HS-5 (cell line): ENCODE data around the gene HSD3B2.

ENCODE experiments used
- DNase-seq: peaks from one replicate; pipeline ENCODE4 v3.0.0-alpha.2; 2012; ENCODE audit warnings: low read depth

The HSD3B2 gene

GRCh38 chr1:119397986-119398385 lies 17.0 kb upstream of the HSD3B2 start:
- no peak for DNase-seq

GRCh38 chr1:119404736-119405135 lies 10.2 kb upstream of the HSD3B2 start:
- DNase-seq = no peak

DNA sequence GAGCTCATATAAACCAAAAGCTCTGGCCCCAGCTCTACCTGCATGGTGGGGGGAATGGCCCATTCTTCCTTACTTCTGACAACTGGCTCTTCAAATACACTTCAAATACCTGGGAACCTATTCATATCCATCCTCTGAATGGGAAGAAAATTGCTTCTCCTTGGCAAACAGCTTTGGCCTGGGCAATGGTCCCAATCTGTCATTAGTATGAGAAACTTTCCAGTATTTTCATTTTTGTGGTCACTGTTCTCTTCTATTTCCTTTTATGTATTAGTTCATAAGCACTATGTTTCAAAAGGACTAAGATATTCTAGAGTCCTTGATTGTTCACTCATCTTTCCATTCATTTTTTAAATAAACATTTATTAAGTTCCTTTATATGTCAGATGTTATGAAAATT lies 5.2 kb upstream of the HSD3B2 start:
- DNase-seq = peak; percentile 4

DNA sequence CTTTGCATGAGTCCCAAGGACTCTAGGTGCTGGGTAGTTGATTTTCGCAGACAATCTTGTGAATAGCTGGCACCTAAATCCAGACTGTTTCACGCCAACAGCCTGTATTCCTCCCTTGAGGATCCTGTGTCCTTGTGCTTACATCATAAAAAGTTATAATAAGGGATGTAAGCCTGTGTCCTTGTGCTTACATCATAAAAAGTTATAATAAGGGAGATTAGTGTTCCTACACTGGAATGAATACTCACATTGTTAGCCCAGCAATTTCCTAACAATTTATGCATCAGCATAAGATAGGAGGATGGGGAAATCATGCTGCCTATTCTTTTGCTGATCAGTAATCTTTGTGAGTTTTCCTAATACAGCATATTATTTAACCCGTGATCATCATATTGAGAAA lies 4.0 kb upstream of the HSD3B2 start:
- no peak for DNase-seq

- DNase-seq = no peak
Observed at GRCh38 chr1:119416006-119416640, 1.2 kb downstream of the HSD3B2 start.

GRCh38 chr1:119419109-119419508 lies 4.2 kb downstream of the HSD3B2 start:
- DNase-seq = no peak

- DNase-seq = no peak
Observed at GRCh38 chr1:119420638-119421037, 5.7 kb downstream of the HSD3B2 start.

DNA sequence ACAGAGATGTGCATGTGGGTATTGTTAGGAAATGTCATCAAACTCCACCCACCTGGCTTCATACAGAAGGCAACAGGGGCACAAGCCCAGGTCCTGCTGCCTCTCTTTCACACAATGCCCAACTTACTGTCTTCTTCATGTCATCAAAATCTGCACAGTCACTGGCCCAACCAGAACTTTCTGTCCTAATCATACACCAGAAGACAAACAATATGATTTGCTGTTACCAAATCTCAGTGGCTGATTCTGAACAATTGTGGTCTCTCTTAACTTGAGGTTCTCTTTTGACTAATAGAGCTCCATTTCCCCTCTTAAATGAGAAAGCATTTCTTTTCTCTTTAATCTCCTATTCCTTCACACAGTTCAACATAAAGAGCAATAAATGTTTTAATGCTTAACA lies 7.7 kb downstream of the HSD3B2 start:
- no peak for DNase-seq

GRCh38 chr1:119428991-119429390 lies 14.0 kb downstream of the HSD3B2 start:
- no peak for DNase-seq

DNA sequence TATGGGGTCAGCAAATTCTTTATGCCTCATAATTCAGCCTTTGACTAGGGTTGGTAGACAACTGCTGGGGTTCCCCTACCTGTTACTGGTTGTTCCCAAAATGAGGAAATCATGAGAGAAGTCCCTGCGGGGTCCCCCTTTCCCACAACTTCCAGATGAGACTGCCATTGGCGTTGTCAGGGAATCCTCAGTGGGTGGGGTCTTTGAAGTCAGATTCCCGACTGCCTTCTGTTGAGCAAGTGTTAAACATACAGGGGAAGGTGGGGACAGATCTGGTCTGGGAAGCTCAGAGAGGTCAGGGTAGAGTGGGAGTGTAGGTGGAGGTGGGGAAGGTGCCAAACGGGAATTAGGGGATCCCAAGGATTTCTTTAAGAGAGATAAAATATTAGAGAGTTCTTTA lies 14.7 kb downstream of the HSD3B2 start:
- DNase-seq = no peak

- DNase-seq = no peak
Observed at GRCh38 chr1:119430486-119430885, 15.5 kb downstream of the HSD3B2 start.

GRCh38 chr1:119431836-119432235 lies 16.9 kb downstream of the HSD3B2 start:
- DNase-seq = no peak

GRCh38 chr1:119435052-119435451 lies 20.1 kb downstream of the HSD3B2 start:
- DNase-seq = peak; percentile 24

- no peak for DNase-seq
Observed at GRCh38 chr1:119438761-119439160, 23.8 kb downstream of the HSD3B2 start.

DNA sequence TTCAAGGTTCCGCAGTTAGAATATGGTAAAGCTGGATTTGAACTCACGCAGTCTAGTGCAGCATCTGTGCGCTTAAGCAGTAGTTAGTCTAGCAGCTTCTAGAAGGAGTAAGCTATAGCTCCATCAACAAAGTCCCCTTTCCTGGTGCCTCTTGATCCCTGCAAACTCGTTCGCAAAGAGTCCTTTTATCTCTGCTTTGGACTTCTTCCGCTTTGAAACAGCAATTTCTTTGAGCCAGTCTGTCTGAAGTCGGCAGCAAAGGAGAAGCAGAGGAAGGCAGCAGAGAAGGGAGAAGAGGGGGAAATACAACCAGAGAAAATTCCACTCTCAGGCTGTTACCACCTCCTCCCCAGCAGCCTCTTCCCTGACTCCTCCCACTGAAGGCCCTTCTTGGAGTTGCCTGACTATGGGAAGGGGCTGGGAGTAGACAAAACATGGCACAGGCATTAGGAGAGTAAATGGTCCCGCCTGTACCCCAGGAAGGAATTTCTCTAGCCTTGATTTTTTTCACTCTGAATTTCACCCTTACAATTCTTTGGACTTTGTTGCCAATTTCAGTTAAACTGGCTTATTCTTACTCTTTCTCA lies 25.9 kb downstream of the HSD3B2 start:
- no peak for DNase-seq

- no peak for DNase-seq
Observed at GRCh38 chr1:119442756-119443155, 27.8 kb downstream of the HSD3B2 start.

DNA sequence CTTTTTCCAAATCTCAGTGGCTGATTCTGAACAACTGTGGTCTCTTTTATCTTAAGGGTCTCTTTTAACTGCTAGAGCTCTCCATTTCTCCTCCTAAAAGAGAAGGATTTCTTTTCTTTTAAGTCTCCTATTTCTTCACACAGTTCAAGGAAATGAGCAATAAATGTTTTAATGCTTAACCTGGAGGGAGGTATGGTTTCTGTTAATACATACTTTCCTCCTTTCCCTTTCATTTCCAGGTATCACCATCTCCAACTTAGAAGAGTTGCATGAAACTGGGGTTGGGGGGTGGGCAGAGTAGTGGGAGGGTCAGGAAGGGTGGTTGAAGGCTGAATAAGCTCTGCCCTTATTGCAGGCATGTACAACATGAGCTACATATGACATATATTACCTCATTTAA lies 31.4 kb downstream of the HSD3B2 start:
- DNase-seq = no peak

GRCh38 chr1:119447344-119448126 lies 32.6 kb downstream of the HSD3B2 start:
- no peak for DNase-seq

DNA sequence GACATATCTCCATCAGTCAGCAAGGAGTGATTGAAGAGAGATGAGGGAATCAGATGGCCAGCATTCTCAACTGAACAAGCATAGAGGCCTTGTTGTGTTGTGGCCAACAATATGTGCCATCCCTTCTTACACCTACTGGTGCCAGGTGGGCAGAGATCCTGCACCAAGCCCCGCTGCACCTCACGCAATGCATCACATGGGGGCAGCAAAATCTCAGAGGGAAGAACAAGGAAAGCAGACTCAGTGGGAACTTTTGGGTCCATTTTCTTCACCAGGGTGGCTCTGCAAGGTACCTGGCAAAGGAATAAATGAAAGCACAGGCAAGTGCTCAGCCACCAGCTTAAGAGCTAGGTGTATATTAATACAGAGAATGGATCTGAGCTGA lies 33.2 kb downstream of the HSD3B2 start:
- DNase-seq = no peak

DNA sequence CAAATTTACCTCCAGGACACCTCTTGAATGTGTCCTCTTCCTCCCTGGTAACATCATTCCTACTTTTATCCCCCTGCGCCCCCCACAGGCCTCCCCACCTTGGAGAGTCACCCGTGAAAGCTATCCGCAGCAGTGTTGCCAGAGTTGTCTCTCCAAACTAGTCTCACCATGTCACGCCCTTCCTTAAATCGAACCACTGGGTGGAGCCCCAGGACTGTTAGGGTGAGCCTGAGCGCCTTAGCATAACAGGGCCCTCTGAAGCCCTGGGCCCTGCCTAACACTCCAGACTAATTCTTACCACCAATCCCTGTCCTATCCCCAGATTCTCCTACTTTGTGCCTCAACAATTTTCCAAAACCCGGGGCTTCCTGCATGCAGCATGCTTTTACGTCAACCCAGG lies 35.0 kb downstream of the HSD3B2 start:
- no peak for DNase-seq

- DNase-seq = no peak
Observed at GRCh38 chr1:119451158-119451557, 36.2 kb downstream of the HSD3B2 start.

GRCh38 chr1:119452091-119452490 lies 37.1 kb downstream of the HSD3B2 start:
- DNase-seq = no peak

- DNase-seq = peak; percentile 64
Observed at GRCh38 chr1:119453021-119453420, 38.1 kb downstream of the HSD3B2 start.

DNA sequence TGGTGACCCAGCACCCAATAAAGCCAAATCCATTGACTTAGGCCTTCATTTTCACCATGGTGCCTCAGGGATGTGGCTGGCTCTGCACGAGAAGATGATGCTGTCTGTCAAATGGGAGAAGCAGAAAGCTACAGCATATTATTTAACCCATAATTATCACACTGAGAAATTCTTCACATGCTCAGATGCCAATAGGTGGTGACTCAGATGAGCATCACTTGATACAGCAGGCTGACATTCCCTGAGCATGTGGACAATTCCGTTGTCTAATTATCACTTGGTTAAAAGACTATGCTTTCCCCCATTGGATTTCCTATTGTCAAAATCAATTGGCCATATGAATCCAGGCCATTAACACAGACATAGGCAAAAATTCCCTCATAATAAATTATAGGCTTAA lies 48.0 kb downstream of the HSD3B2 start:
- no peak for DNase-seq
